Mesendoderm (in vitro differentiated cells): ENCODE results near the gene TECTA.
A peak's percentile ranks its signal among the peaks of the same experiment; 100 is the strongest.

Experiments
- DNase-seq: peaks from one replicate; pipeline ENCODE4 v3.0.0; 2013
- H2AK5ac ChIP-seq: 2 replicates; pipeline ENCODE4 v1.6.1; 2013; ENCODE audit warnings: low read length, inconsistent platforms
- H2BK120ac ChIP-seq: 2 replicates; pipeline ENCODE4 v1.6.1; 2013; ENCODE audit warnings: low read depth, mild to moderate bottlenecking, low read length, moderate library complexity, mixed read lengths
- H2BK15ac ChIP-seq: replicated peaks from 2 replicates; pipeline ENCODE4 v1.6.1; 2013; ENCODE audit warnings: low read depth, mild to moderate bottlenecking, moderate library complexity
- H2BK5ac ChIP-seq: 2 replicates; pipeline ENCODE4 v1.6.1; 2013; ENCODE audit warnings: low read length, inconsistent platforms
- H3K18ac ChIP-seq: 2 replicates; pipeline ENCODE4 v1.6.1; 2013; ENCODE audit warnings: mild to moderate bottlenecking, low read length, mixed read lengths
- H3K23ac ChIP-seq: one replicate; pipeline ENCODE4 v1.6.1; 2013; ENCODE audit warnings: low read length
- H3K27ac ChIP-seq: 2 replicates; pipeline ENCODE4 v1.5.1; 2013; ENCODE audit warnings: low read depth, mild to moderate bottlenecking, inconsistent platforms, low read length, moderate library complexity
- H3K27me3 ChIP-seq: 2 replicates; pipeline ENCODE4 v1.6.1; 2013; ENCODE audit warnings: low read length, control low read depth, mild to moderate bottlenecking, inconsistent platforms; ENCODE audit not compliant: insufficient read depth, poor library complexity
- H3K36me3 ChIP-seq: 2 replicates; pipeline ENCODE4 v1.6.1; 2013; ENCODE audit warnings: low read length, inconsistent platforms; ENCODE audit not compliant: control insufficient read depth, insufficient read depth
- H3K4ac ChIP-seq: one replicate; pipeline ENCODE4 v1.6.1; 2013; ENCODE audit warnings: low read depth, mild to moderate bottlenecking, low read length, moderate library complexity
- H3K4me1 ChIP-seq: 2 replicates; pipeline ENCODE4 v1.6.1; 2013; ENCODE audit warnings: low read depth, low read length, inconsistent platforms; ENCODE audit not compliant: control insufficient read depth
- H3K4me2 ChIP-seq: 2 replicates; pipeline ENCODE4 v1.6.1; 2013; ENCODE audit warnings: low read length
- H3K4me3 ChIP-seq: 2 replicates; pipeline ENCODE4 v1.5.1; 2013; ENCODE audit warnings: mild to moderate bottlenecking, low read length
- H3K56ac ChIP-seq: one replicate; pipeline ENCODE4 v1.6.1; 2013; ENCODE audit warnings: low read length
- H3K79me1 ChIP-seq: 2 replicates; pipeline ENCODE4 v1.6.1; 2013; ENCODE audit warnings: low read length, inconsistent platforms
- H3K79me2 ChIP-seq: 2 replicates; pipeline ENCODE4 v1.6.1; 2013; ENCODE audit warnings: mild to moderate bottlenecking, low read length; ENCODE audit not compliant: control insufficient read depth, insufficient read depth
- H3K9ac ChIP-seq: 2 replicates; pipeline ENCODE4 v1.6.1; 2013; ENCODE audit warnings: low read length, inconsistent platforms
- H4K5ac ChIP-seq: one replicate; pipeline ENCODE4 v1.6.1; 2013; ENCODE audit warnings: low read length
- H4K8ac ChIP-seq: one replicate; pipeline ENCODE4 v1.6.1; 2013; ENCODE audit warnings: low read depth, mild to moderate bottlenecking, control low read depth, low read length, moderate library complexity
- WGBS: extraction: QIAGEN DNeasy Blood & Tissue Kit; methylation state at CpG from one replicate; pipeline ENCODE4 v1.1.7; 2013; ENCODE audit warnings: low lambda C conversion rate, missing lambda C conversion rate; ENCODE audit not compliant: insufficient coverage; ENCODE audit errors: extremely low coverage; 5-methylcytosine and 5-hydroxymethylcytosine counted together

The TECTA gene

DNA sequence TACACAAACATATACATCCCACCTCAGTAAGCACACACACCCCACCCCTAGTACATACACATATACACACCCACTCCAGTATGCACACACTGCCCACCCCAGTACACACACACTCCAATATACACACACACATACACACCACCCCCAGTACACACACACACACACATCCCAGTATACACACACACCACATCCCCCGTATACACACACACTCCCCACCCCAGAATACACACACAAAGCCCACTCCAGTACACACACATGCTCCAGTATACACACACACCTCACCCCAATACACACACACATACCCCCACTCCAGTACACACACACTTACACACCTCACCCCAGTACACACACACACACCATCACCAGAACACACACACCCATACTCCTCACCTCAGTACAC lies 7.4 kb downstream of the TECTA start:
- Histone ChIP-seq H3K4me3 (no peak overlapping the region), H2BK120ac (no peak overlapping the region), H3K79me2 (no peaks in the 10 kb centered on the region), H3K56ac (no peak overlapping the region), H2BK15ac (no peak overlapping the region), H2BK5ac (no peak overlapping the region), H4K8ac (no peak overlapping the region), H3K4me2 (no peak overlapping the region), H3K36me3 (no peaks in the 10 kb centered on the region), H3K4me1 (no peaks in the 10 kb centered on the region), H3K23ac (no peak overlapping the region), H3K79me1 (no peaks in the 10 kb centered on the region), H2AK5ac (no peak overlapping the region), H3K9ac (no peak overlapping the region), H3K18ac (no peak overlapping the region), H4K5ac (no peak overlapping the region), H3K27ac (no peak overlapping the region), H3K4ac (no peak overlapping the region), H3K27me3 (no peaks in the 10 kb centered on the region)
- DNase-seq, result no peak
- WGBS, result 100% methylated on average over 1 of the region's 1 CpG

GRCh38 chr11:121109471-121109870 lies 8.4 kb downstream of the TECTA start:
- Histone ChIP-seq H2BK5ac (no peak overlapping the region), H3K4me1 (no peaks in the 10 kb centered on the region), H3K18ac (no peak overlapping the region), H2BK120ac (no peak overlapping the region), H3K56ac (no peak overlapping the region), H2BK15ac (no peak overlapping the region), H3K79me1 (no peaks in the 10 kb centered on the region), H3K79me2 (no peaks in the 10 kb centered on the region), H3K36me3 (no peaks in the 10 kb centered on the region), H4K8ac (no peak overlapping the region), H3K23ac (no peak overlapping the region), H3K4me2 (no peak overlapping the region), H2AK5ac (no peak overlapping the region), H3K9ac (no peak overlapping the region), H3K27me3 (no peaks in the 10 kb centered on the region), H3K27ac (no peak overlapping the region), H3K4ac (no peak overlapping the region), H3K4me3 (no peak overlapping the region), H4K5ac (no peak overlapping the region)
- WGBS, result no CpG with 5 or more reads among the region's 2 CpGs
- no peak for DNase-seq

DNA sequence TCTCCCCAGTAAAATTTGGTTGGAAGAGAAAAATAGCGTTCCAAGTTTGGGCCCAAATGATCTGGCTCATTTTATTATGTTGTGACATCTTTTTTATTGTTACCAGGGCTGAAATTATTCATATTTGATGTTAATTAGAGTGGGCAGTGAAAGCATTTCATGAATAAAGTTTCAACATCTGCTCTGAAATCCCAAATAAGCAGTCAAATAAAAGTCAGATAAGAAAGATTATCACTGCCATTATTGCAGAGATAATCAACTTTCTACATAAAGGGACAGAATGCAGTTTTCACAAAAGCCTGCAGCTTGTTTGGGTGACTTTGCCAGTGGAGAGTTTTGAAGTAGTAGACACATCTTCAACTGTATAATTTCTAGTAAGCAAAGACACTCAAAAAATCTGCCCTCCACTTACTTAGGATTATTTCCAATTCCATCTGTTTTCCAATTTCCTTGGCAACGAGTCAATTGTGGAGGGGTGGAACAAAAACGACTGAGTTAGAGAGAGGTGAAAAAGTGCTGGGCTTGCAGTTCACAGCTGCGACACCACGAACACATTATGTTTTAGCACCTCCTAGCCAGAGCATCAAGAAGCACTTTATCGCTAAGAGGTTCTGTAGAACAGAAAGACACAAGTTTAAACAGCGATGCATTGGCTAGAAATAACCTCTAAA lies 9.0 kb downstream of the TECTA start:
- H3K4me3 ChIP-seq, result no peak overlapping the region
- H3K79me1 ChIP-seq, result no peaks in the 10 kb centered on the region
- peak; percentile 26 for DNase-seq
- H3K4me2 ChIP-seq, result no peak overlapping the region
- H3K56ac ChIP-seq, result no peak overlapping the region
- H2BK120ac ChIP-seq, result no peak overlapping the region
- no peak overlapping the region for H2BK5ac ChIP-seq
- H2AK5ac ChIP-seq, result no peak overlapping the region
- no peak overlapping the region for H3K27ac ChIP-seq
- H3K4ac ChIP-seq, result no peak overlapping the region
- H3K27me3 ChIP-seq, result no peaks in the 10 kb centered on the region
- no peaks in the 10 kb centered on the region for H3K36me3 ChIP-seq
- H3K18ac ChIP-seq, result no peak overlapping the region
- H4K5ac ChIP-seq, result no peak overlapping the region
- no peak overlapping the region for H3K9ac ChIP-seq
- no peak overlapping the region for H4K8ac ChIP-seq
- no CpG with 5 or more reads among the region's 7 CpGs for WGBS
- H2BK15ac ChIP-seq, result no peak overlapping the region
- H3K23ac ChIP-seq, result no peak overlapping the region
- no peaks in the 10 kb centered on the region for H3K4me1 ChIP-seq
- H3K79me2 ChIP-seq, result no peaks in the 10 kb centered on the region

GRCh38 chr11:121110871-121111724 lies 10.1 kb downstream of the TECTA start:
- no peak overlapping the region for H4K8ac ChIP-seq
- no CpG with 5 or more reads among the region's 10 CpGs for WGBS
- no peak overlapping the region for H3K27ac ChIP-seq
- no peak overlapping the region for H2AK5ac ChIP-seq
- H3K4me2 ChIP-seq, result no peak overlapping the region
- H2BK120ac ChIP-seq, result no peak overlapping the region
- no peak overlapping the region for H4K5ac ChIP-seq
- H3K79me1 ChIP-seq, result no peaks in the 10 kb centered on the region
- no peak overlapping the region for H3K18ac ChIP-seq
- no peak overlapping the region for H3K4ac ChIP-seq
- H3K9ac ChIP-seq, result no peak overlapping the region
- H3K79me2 ChIP-seq, result no peaks in the 10 kb centered on the region
- H3K23ac ChIP-seq, result no peak overlapping the region
- DNase-seq, result no peak
- H3K27me3 ChIP-seq, result no peaks in the 10 kb centered on the region
- H2BK5ac ChIP-seq, result no peak overlapping the region
- H3K36me3 ChIP-seq, result no peaks in the 10 kb centered on the region
- H3K4me1 ChIP-seq, result no peaks in the 10 kb centered on the region
- no peak overlapping the region for H3K56ac ChIP-seq
- H2BK15ac ChIP-seq, result no peak overlapping the region
- no peak overlapping the region for H3K4me3 ChIP-seq

- Histone ChIP-seq H3K4me2 (no peak overlapping the region), H3K23ac (no peak overlapping the region), H3K4ac (no peak overlapping the region), H3K56ac (no peak overlapping the region), H2BK120ac (no peak overlapping the region), H2BK15ac (no peak overlapping the region), H3K4me3 (no peak overlapping the region), H3K27me3 (no peaks in the 10 kb centered on the region), H3K18ac (no peak overlapping the region), H3K27ac (no peak overlapping the region), H3K79me1 (no peaks in the 10 kb centered on the region), H2BK5ac (no peak overlapping the region), H3K79me2 (no peaks in the 10 kb centered on the region), H2AK5ac (no peak overlapping the region), H4K5ac (no peak overlapping the region), H3K4me1 (no peaks in the 10 kb centered on the region), H3K36me3 (no peaks in the 10 kb centered on the region), H3K9ac (no peak overlapping the region), H4K8ac (no peak overlapping the region)
- WGBS, result no CpG with 5 or more reads among the region's 32 CpGs
- peak; percentile 89 for DNase-seq
Observed at GRCh38 chr11:121112498-121113455, 11.7 kb downstream of the TECTA start.
